ENCODE measurements around the gene ROCK1. TPM values are rescaled to one million over a fixed set of nuclear protein-coding genes. Genes with fewer than 3 reads are reported as not detected.

ROCK1 gene
- total RNA-seq, 1 donor from 2014 or later: 18.6 TPM

Other genes with a start within 250 kb of the ROCK1 start
- gene GREB1L, start 130.4 kb upstream of the ROCK1 start, total RNA-seq: 5.1 and 6.2 TPM in 2 replicates